GM18868 (cell line): ENCODE measurements around the gene URGCP.
"Not testable (repeated sequence)": the region's sequence is repeated elsewhere in the genome, so short reads cannot be mapped to it uniquely, and the experiment has no call there.

ENCODE experiments used
- ATAC-seq: cut with Tn5 transposase; IDR thresholded peaks from one replicate; pipeline ENCODE4 v1.9.1; 2021; ENCODE audit warnings: mild to moderate bottlenecking, moderate library complexity; ENCODE audit not compliant: unreplicated experiment

URGCP gene

GRCh38 chr7:43915907-43916306 lies 9.5 kb upstream of the URGCP start:
- ATAC-seq, result no peak

GRCh38 chr7:43914795-43915194 lies 8.4 kb upstream of the URGCP start:
- ATAC-seq, result no peak

- peak; percentile 38 for ATAC-seq
Observed at GRCh38 chr7:43905956-43906330, 453 bp downstream of the URGCP start.

- ATAC-seq, result no peak
Observed at GRCh38 chr7:43905209-43905946, 1.0 kb downstream of the URGCP start.

- ATAC-seq, result no peak
Observed at GRCh38 chr7:43904533-43905208, 1.7 kb downstream of the URGCP start.

GRCh38 chr7:43902542-43903054 lies 3.8 kb downstream of the URGCP start:
- ATAC-seq, result no peak

- ATAC-seq, result not testable (repeated sequence)
Observed at GRCh38 chr7:43898571-43898970, 7.8 kb downstream of the URGCP start.

- no peak for ATAC-seq
Observed at GRCh38 chr7:43895847-43896415, 10.5 kb downstream of the URGCP start.

GRCh38 chr7:43891069-43891955 lies 15.1 kb downstream of the URGCP start:
- no peak for ATAC-seq

- no peak for ATAC-seq
Observed at GRCh38 chr7:43890468-43890867, 15.9 kb downstream of the URGCP start.

- no peak for ATAC-seq
Observed at GRCh38 chr7:43888993-43889945, 17.1 kb downstream of the URGCP start.

GRCh38 chr7:43884617-43885016 lies 21.8 kb downstream of the URGCP start:
- no peak for ATAC-seq

- no peak for ATAC-seq
Observed at GRCh38 chr7:43884209-43884608, 22.2 kb downstream of the URGCP start.

GRCh38 chr7:43880596-43880995 lies 25.8 kb downstream of the URGCP start:
- ATAC-seq, result no peak

GRCh38 chr7:43879477-43879876 lies 26.9 kb downstream of the URGCP start:
- no peak for ATAC-seq

- ATAC-seq, result no peak
Observed at GRCh38 chr7:43878867-43879266, 27.5 kb downstream of the URGCP start.

GRCh38 chr7:43877968-43878864 lies 28.2 kb downstream of the URGCP start:
- ATAC-seq, result no peak

GRCh38 chr7:43876976-43877745 lies 29.2 kb downstream of the URGCP start:
- no peak for ATAC-seq
